ENCODE results near the gene ATF4.

ATF4 gene, protein sequence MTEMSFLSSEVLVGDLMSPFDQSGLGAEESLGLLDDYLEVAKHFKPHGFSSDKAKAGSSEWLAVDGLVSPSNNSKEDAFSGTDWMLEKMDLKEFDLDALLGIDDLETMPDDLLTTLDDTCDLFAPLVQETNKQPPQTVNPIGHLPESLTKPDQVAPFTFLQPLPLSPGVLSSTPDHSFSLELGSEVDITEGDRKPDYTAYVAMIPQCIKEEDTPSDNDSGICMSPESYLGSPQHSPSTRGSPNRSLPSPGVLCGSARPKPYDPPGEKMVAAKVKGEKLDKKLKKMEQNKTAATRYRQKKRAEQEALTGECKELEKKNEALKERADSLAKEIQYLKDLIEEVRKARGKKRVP

DNA sequence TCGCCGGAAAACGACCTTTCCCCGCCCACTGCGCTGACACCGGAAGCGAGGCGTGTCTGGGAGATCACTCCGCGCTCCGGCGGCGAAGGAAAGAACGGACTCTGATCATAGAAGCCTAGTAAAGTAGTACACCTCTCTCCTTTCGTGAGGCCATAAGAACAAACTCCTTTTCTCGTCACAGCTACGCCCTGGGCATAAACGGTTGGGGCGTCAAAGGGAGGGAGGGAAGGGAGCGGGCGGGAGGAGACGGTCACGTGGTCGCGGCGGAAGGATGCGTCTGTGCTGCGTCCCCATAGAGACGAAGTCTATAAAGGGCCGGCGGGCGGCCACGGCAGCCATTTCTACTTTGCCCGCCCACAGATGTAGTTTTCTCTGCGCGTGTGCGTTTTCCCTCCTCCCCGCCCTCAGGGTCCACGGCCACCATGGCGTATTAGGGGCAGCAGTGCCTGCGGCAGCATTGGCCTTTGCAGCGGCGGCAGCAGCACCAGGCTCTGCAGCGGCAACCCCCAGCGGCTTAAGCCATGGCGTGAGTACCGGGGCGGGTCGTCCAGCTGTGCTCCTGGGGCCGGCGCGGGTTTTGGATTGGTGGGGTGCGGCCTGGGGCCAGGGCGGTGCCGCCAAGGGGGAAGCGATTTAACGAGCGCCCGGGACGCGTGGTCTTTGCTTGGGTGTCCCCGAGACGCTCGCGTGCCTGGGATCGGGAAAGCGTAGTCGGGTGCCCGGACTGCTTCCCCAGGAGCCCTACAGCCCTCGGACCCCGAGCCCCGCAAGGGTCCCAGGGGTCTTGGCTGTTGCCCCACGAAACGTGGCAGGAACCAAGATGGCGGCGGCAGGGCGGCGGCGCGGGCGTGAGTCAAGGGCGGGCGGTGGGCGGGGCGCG is at the start of gene ATF4:
ATF4 (plus strand) TSS at position 337 of the 880 bp plus-strand sequence. CDS start 884 bp downstream, outside the sequence.
- ChIA-PET POLR2A (ENCODE audit: low non-redundant PET) (interaction anchor here (0.6 to 1.0 kb wide), 3 partner anchors 18 to 206 kb away, joined by 3 to 4 read pairs (median 3); partner anchors contain the start of gene MIEF1), CTCF (interaction anchor here (0.7 kb wide), 1 partner anchor 1396 kb away, joined by 3 read pairs; no protein-coding TSS in a partner anchor)
- DNase-seq (ENCODE audit: low spot score): peak; percentile 44
- H3K27ac ChIP-seq: peak within 1 kb of the TSS; percentile 98
- TF ChIP-seq, protein P1, sequence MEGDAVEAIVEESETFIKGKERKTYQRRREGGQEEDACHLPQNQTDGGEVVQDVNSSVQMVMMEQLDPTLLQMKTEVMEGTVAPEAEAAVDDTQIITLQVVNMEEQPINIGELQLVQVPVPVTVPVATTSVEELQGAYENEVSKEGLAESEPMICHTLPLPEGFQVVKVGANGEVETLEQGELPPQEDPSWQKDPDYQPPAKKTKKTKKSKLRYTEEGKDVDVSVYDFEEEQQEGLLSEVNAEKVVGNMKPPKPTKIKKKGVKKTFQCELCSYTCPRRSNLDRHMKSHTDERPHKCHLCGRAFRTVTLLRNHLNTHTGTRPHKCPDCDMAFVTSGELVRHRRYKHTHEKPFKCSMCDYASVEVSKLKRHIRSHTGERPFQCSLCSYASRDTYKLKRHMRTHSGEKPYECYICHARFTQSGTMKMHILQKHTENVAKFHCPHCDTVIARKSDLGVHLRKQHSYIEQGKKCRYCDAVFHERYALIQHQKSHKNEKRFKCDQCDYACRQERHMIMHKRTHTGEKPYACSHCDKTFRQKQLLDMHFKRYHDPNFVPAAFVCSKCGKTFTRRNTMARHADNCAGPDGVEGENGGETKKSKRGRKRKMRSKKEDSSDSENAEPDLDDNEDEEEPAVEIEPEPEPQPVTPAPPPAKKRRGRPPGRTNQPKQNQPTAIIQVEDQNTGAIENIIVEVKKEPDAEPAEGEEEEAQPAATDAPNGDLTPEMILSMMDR (conservative IDR thresholded peaks at IDR 0.05; ENCODE audit: low read depth): no peak

DNA sequence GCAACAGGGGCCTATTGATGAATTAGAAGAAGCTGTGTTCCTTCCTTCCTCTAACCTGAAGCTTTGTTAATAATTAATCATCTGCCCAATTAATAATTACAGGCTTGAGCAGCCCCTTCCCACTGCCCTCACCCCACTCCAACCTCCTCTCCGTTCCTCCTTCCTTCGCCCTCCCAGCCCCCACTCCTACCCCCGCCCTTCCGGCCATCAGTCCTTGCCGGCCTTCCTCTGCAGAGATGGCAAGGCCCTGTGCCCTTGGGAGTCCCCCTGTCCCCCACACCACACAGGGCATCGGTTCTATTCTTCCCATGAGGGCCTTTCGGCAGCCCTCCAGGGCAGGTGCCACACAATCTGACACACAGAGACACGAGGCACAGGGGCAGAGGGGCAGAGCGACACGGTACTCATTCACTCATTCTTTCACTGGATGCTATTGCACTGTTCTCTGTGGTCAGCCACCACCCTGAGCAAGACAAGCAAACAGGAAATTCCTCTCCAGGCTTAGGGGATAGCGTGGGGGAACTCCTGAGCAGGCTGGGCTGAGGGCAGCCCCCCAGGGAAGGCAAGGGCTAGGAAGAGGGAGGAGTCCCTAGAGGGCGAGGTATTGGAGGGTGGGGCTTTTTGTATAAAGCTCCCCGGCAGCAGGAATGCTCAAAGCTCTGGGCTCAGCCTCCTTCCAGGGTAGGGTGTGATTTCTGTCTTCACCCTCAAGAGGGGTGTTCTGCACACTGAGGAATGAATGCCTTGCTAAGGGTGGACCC is 48.8 kb upstream of the ATF4 start:
- DNase-seq (ENCODE audit: low spot score): peak; percentile 10
- ChIA-PET CTCF (interaction anchor here (0.9 kb wide), 1 partner anchor 44 kb away, joined by 3 read pairs; no protein-coding TSS in a partner anchor), POLR2A (ENCODE audit: low non-redundant PET) (no interaction called here)
- TF ChIP-seq, protein P1 (conservative IDR thresholded peaks at IDR 0.05; ENCODE audit: low read depth): no peak
- H3K27ac ChIP-seq: no peak overlapping the region

DNA sequence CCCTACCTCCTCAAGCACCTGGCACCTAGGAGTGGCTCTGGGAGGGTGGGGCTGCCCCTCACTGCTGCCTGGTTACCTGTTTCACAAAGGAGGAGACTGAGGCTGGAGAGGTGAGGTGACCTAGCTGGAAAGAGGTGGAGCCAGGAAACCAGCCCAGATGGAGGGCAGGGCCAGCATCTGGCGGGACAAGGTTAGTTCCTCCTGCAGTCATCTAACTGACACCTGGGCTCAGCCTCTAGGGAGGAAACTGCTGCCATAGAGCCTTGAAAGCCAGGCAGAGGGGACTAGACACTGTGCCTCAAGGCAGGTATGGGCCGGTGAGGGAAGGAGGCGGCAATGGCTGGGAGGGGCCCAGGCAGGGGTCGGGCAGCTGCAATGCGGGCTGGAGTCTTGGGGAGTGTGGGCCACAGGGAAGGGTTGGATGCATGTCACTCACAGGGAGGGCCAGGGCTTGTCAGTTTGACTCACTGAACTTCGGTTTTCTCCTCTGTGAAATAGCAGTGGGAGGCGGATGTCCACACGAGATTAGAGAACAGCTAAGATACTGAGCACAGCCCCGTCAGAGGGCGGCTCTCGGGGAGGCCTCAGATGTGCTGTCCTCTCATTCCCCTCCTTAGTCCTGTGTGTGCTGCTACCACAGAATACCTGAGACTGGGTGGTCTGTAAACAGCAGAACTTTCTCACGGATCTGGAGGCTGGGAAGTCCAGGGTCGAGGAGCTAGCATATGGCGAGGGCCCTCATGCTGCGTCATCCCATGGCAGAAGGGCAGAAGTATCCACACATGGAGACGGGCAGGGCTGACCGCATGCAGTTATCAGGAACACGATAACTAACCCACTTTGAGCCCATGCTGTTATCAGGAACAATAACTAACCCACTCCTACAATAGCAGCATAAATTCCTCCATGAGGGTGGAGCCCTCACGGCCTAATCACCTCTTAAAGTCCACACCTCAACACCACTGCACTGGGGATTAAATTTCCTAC is 47.5 kb upstream of the ATF4 start:
- TF ChIP-seq, protein P1 (conservative IDR thresholded peaks at IDR 0.05; ENCODE audit: low read depth): no peak
- CTCF ChIA-PET: interaction anchor here (0.9 kb wide), 1 partner anchor 45 kb away, joined by 3 read pairs; no protein-coding TSS in a partner anchor
- no peak overlapping the region for H3K27ac ChIP-seq
- POLR2A ChIA-PET (ENCODE audit: low non-redundant PET): no interaction called here
- no peak for DNase-seq (ENCODE audit: low spot score)

DNA sequence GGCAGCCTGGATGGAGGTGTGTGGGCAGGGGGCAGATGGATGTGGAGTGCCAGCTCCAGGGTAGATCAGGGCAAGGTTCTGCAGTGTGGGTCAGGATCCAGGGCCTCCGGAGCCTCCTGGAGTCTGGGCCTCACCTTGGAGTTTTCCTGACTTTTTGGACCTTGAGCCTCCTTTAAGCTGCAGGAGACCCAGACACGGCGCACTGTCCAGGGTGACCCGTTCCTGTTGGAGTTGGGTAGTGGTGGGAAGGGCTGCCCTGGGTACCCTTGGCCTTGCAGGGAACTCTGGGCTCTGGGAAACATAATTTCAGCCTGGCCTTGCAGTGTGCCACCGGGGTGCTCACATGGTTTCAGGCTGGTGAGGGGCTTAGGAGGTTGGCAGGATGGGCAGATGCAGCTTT is 46.5 kb upstream of the ATF4 start:
- TF ChIP-seq, protein P1 (conservative IDR thresholded peaks at IDR 0.05; ENCODE audit: low read depth): no peak
- DNase-seq (ENCODE audit: low spot score): no peak
- H3K27ac ChIP-seq: no peak overlapping the region
- ChIA-PET POLR2A (ENCODE audit: low non-redundant PET) (no interaction called here), CTCF (interaction anchor here (0.6 kb wide), 1 partner anchor 639 kb away, joined by 5 read pairs; no protein-coding TSS in a partner anchor)

DNA sequence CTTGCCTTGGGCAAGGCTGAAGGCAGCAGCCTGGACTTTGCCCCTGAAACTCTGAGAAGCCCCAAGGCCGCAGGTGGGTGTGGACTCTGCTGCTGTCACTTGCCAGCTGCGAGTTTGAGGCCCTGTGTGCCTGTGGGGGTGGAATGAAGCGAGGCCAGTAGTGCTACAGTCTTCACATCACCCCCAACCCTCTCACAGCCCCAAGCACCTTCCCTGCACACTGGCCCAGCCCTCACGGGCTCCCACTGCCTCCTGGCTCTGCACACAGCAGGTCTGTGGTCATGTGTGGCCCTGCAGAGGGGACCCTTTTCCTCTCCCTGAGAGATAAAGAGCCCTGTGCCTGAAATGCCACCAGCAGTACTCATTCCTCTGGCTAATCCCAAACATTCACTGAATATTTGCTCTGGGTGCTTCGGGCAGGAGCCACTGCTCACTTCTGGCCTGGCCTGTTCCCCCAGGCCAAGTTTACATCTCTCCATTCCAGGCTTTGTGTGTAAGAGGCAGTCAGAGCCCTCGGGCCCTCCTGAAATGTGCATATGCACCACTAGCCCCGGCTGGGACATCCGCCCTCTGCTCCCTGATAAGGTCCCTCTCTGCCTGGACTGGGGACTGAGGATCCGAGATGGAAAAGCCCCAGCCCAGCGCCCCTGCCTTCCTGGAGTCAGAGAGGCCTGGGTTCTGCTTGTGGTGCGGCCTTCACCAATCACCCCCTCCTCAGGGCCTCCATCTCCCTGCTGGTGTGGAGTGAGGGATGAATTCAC is 45.8 kb upstream of the ATF4 start:
- no peak for DNase-seq (ENCODE audit: low spot score)
- ChIA-PET POLR2A (ENCODE audit: low non-redundant PET) (no interaction called here), CTCF (interaction anchor here (0.6 kb wide), 1 partner anchor 640 kb away, joined by 5 read pairs; no protein-coding TSS in a partner anchor)
- no peak overlapping the region for H3K27ac ChIP-seq
- TF ChIP-seq, protein P1 (conservative IDR thresholded peaks at IDR 0.05; ENCODE audit: low read depth): no peak
